Stimulated activated naive CD8-positive, alpha-beta T cell treated with anti-CD3 and anti-CD28 coated beads, Interleukin-15, amount 100 ng/mL, for 72 hours (primary cell): Measurements from ENCODE around the gene SHC3.
A peak's percentile ranks its signal among the peaks of the same experiment; 100 is the strongest.
"Not testable (repeated sequence)": the region's sequence is repeated elsewhere in the genome, so short reads cannot be mapped to it uniquely, and the experiment has no call there.

ENCODE experiments used
- ATAC-seq: fragments of 150-1000 bp; cut with Tn5 transposase; 2 replicates; pipeline ENCODE4 v1.10.0; 2021; ENCODE audit warnings: mild to moderate bottlenecking, moderate library complexity
- DNase-seq, 2 donors: peaks; one replicate each; pipeline ENCODE4 v3.0.0; 2021 to 2022
- H3K27ac Mint-ChIP-seq, 2 donors: one replicate each; pipeline ENCODE4 v1.8.0; 2022; ENCODE audit warnings: mild to moderate bottlenecking in 2 of 2, mixed read lengths in 2 of 2, moderate library complexity in 2 of 2
- H3K27me3 Mint-ChIP-seq: one replicate; pipeline ENCODE4 v1.8.0; 2022; ENCODE audit warnings: mixed read lengths
- H3K4me1 Mint-ChIP-seq: one replicate; pipeline ENCODE4 v1.8.0; 2022; ENCODE audit warnings: mild to moderate bottlenecking, mixed read lengths
- H3K4me3 Mint-ChIP-seq, 2 donors: one replicate each; pipeline ENCODE4 v1.8.0; 2022; ENCODE audit warnings: mild to moderate bottlenecking in 2 of 2, mixed read lengths in 2 of 2, moderate library complexity in 1 of 2
- H3K9me3 Mint-ChIP-seq, 2 donors: one replicate each; pipeline ENCODE4 v1.8.0; 2022; ENCODE audit warnings: mixed read lengths in 2 of 2

Gene SHC3

GRCh38 chr9:89177944-89178829 lies at the start of gene SHC3:
Gene SHC3, minus strand, starts transcription at chr9:89178818. Its CDS starts 358 bp downstream, at chr9:89178460.
- Mint-ChIP-seq H3K9me3 (no peaks in the 10 kb centered on the region), H3K4me3 (peak within 1 kb of the TSS; percentile 79 to 80), H3K4me1 (peaks cover 23% of the 10 kb centered on the region), H3K27ac (peak within 1 kb of the TSS in 1 of 2 donors; percentile 1), H3K27me3 (peaks cover 73% of the 10 kb centered on the region)
- DNase-seq (no peak), ATAC-seq (no peak)

GRCh38 chr9:89225991-89226471 lies 47.4 kb upstream of the SHC3 start:
- H3K27ac Mint-ChIP-seq, result no peak overlapping the region
- no peak for ATAC-seq
- H3K27me3 Mint-ChIP-seq, result peaks cover 59% of the 10 kb centered on the region
- DNase-seq, result no peak
- H3K4me3 Mint-ChIP-seq, result no peak overlapping the region
- peaks cover 6% of the 10 kb centered on the region for H3K4me1 Mint-ChIP-seq
- H3K9me3 Mint-ChIP-seq, result no peaks in the 10 kb centered on the region

GRCh38 chr9:89225587-89225986 lies 47.0 kb upstream of the SHC3 start:
- no peak for DNase-seq
- Mint-ChIP-seq H3K27me3 (peaks cover 56% of the 10 kb centered on the region), H3K9me3 (no peaks in the 10 kb centered on the region), H3K4me1 (peaks cover 6% of the 10 kb centered on the region), H3K27ac (no peak overlapping the region), H3K4me3 (no peak overlapping the region)
- ATAC-seq, result no peak

- Mint-ChIP-seq H3K4me3 (no peak overlapping the region), H3K4me1 (peaks cover 6% of the 10 kb centered on the region), H3K27ac (no peak overlapping the region), H3K9me3 (no peaks in the 10 kb centered on the region), H3K27me3 (peaks cover 50% of the 10 kb centered on the region)
- ATAC-seq (no peak), DNase-seq (no peak)
These were observed 46.4 kb upstream of the SHC3 start for GRCh38 chr9:89225036-89225435.

GRCh38 chr9:89224633-89225032 lies 46.0 kb upstream of the SHC3 start:
- H3K27ac Mint-ChIP-seq, result no peak overlapping the region
- DNase-seq (no peak), ATAC-seq (no peak)
- peaks cover 46% of the 10 kb centered on the region for H3K27me3 Mint-ChIP-seq
- peaks cover 6% of the 10 kb centered on the region for H3K4me1 Mint-ChIP-seq
- no peak overlapping the region for H3K4me3 Mint-ChIP-seq
- no peaks in the 10 kb centered on the region for H3K9me3 Mint-ChIP-seq

GRCh38 chr9:89223396-89223977 lies 44.9 kb upstream of the SHC3 start:
- H3K4me3 Mint-ChIP-seq, result no peak overlapping the region
- no peaks in the 10 kb centered on the region for H3K9me3 Mint-ChIP-seq
- no peak overlapping the region for H3K27ac Mint-ChIP-seq
- no peak for DNase-seq
- no peak for ATAC-seq
- H3K4me1 Mint-ChIP-seq, result peaks cover 6% of the 10 kb centered on the region
- peaks cover 43% of the 10 kb centered on the region for H3K27me3 Mint-ChIP-seq

- H3K9me3 Mint-ChIP-seq, result no peaks in the 10 kb centered on the region
- H3K27ac Mint-ChIP-seq, result no peak overlapping the region
- H3K4me1 Mint-ChIP-seq, result peaks cover 6% of the 10 kb centered on the region
- ATAC-seq (no peak), DNase-seq (no peak)
- H3K27me3 Mint-ChIP-seq, result peaks cover 15% of the 10 kb centered on the region
- H3K4me3 Mint-ChIP-seq, result no peak overlapping the region
These were observed 41.0 kb upstream of the SHC3 start for GRCh38 chr9:89219637-89220036.

- no peaks in the 10 kb centered on the region for H3K9me3 Mint-ChIP-seq
- no peak for ATAC-seq
- H3K4me3 Mint-ChIP-seq, result no peak overlapping the region
- peaks cover 5% of the 10 kb centered on the region for H3K4me1 Mint-ChIP-seq
- DNase-seq, result no peak
- no peak overlapping the region for H3K27ac Mint-ChIP-seq
- H3K27me3 Mint-ChIP-seq, result peaks cover 20% of the 10 kb centered on the region
These were observed 39.7 kb upstream of the SHC3 start for GRCh38 chr9:89218040-89218928.

- no peak overlapping the region for H3K27ac Mint-ChIP-seq
- peaks cover 20% of the 10 kb centered on the region for H3K27me3 Mint-ChIP-seq
These were observed 36.7 kb upstream of the SHC3 start for GRCh38 chr9:89215342-89215741.

GRCh38 chr9:89213396-89213880 lies 34.8 kb upstream of the SHC3 start:
- H3K4me1 Mint-ChIP-seq, result no peaks in the 10 kb centered on the region
- no peak overlapping the region for H3K27ac Mint-ChIP-seq
- no peaks in the 10 kb centered on the region for H3K9me3 Mint-ChIP-seq
- DNase-seq (no peak), ATAC-seq (no peak)
- H3K4me3 Mint-ChIP-seq, result no peak overlapping the region
- peaks cover 12% of the 10 kb centered on the region for H3K27me3 Mint-ChIP-seq

More at GRCh38 chr9:89215342-89215741, 36.7 kb upstream of the SHC3 start:
- DNase-seq (no peak), ATAC-seq (no peak)
- H3K4me3 Mint-ChIP-seq, result no peak overlapping the region
- H3K9me3 Mint-ChIP-seq, result no peaks in the 10 kb centered on the region
- H3K4me1 Mint-ChIP-seq, result no peaks in the 10 kb centered on the region

- no peaks in the 10 kb centered on the region for H3K9me3 Mint-ChIP-seq
- no peak for ATAC-seq
- no peaks in the 10 kb centered on the region for H3K4me1 Mint-ChIP-seq
- peaks cover 21% of the 10 kb centered on the region for H3K27me3 Mint-ChIP-seq
- no peak overlapping the region for H3K27ac Mint-ChIP-seq
- no peak overlapping the region for H3K4me3 Mint-ChIP-seq
- no peak for DNase-seq
These were observed 33.6 kb upstream of the SHC3 start for GRCh38 chr9:89212171-89212570.

GRCh38 chr9:89209311-89209710 lies 30.7 kb upstream of the SHC3 start:
- H3K27ac Mint-ChIP-seq, H3K4me3 Mint-ChIP-seq, H3K9me3 Mint-ChIP-seq, DNase-seq, H3K4me1 Mint-ChIP-seq, ATAC-seq: not testable (repeated sequence)
- peaks cover 20% of the 10 kb centered on the region for H3K27me3 Mint-ChIP-seq

- H3K4me3 Mint-ChIP-seq, result no peak overlapping the region
- ATAC-seq (no peak), DNase-seq (no peak)
- H3K27me3 Mint-ChIP-seq, result peaks cover 18% of the 10 kb centered on the region
- H3K4me1 Mint-ChIP-seq, result peaks cover 5% of the 10 kb centered on the region
- no peak overlapping the region for H3K27ac Mint-ChIP-seq
- H3K9me3 Mint-ChIP-seq, result peaks cover 11 to 19% of the 10 kb centered on the region in 2 donors
These were observed 28.4 kb upstream of the SHC3 start for GRCh38 chr9:89207026-89207425.

GRCh38 chr9:89204801-89205200 lies 26.2 kb upstream of the SHC3 start:
- no peak for ATAC-seq
- H3K4me3 Mint-ChIP-seq, result no peak overlapping the region
- peaks cover 5% of the 10 kb centered on the region for H3K4me1 Mint-ChIP-seq
- H3K27me3 Mint-ChIP-seq, result peaks cover 18% of the 10 kb centered on the region
- peaks cover 19 to 28% of the 10 kb centered on the region in 2 donors for H3K9me3 Mint-ChIP-seq
- no peak for DNase-seq
- H3K27ac Mint-ChIP-seq, result no peak overlapping the region

- DNase-seq, result no peak
- H3K27ac Mint-ChIP-seq, result no peak overlapping the region
- H3K4me1 Mint-ChIP-seq, result no peaks in the 10 kb centered on the region
- peaks cover 16 to 31% of the 10 kb centered on the region in 2 donors for H3K9me3 Mint-ChIP-seq
- no peak overlapping the region for H3K4me3 Mint-ChIP-seq
- peaks cover 9% of the 10 kb centered on the region for H3K27me3 Mint-ChIP-seq
- no peak for ATAC-seq
These were observed 16.6 kb upstream of the SHC3 start for GRCh38 chr9:89195131-89195797.
